HEK293T (cell line): ENCODE results near the gene ZNF835.

Experiments
- ARNT ChIP-seq: fragments of 450-650 bp; IDR thresholded peaks from 2 replicates; pipeline ENCODE4 v1.6.1; 2017; ENCODE audit warnings: mild to moderate bottlenecking
- ZNF384 ChIP-seq: fragments of 450-650 bp; IDR thresholded peaks from 2 replicates; pipeline ENCODE4 v1.6.1; 2016

GRCh38 chr19:56699552-56699951 is 28.0 kb upstream of the ZNF835 start:
- no peak for TF ChIP-seq ARNT
- no peak for TF ChIP-seq ZNF384
